A673 (cell line): ENCODE measurements around the gene YTHDF2. TPM values are rescaled to one million over a fixed set of nuclear protein-coding genes. Genes with fewer than 3 reads are reported as not detected.

Source experiments
- BruUV-seq: library from RNA; stranded (reverse); fragments of 400-500 nt; replicated peaks from 2 replicates; lab custom pipeline; 2021; lab: Mats Ljungman, UMichigan
- CTCF ChIA-PET: fragments of 300-600 bp; sonication (Branson Sonifier 250); formaldehyde crosslinking; loops from one replicate; lab custom pipeline; 2022; ENCODE audit warnings: antibody characterized with exemption; lab: Charles Lee
- POLR2A ChIA-PET: fragments of 300-600 bp; sonication (Branson Sonifier 250); formaldehyde crosslinking; loops from one replicate; lab custom pipeline; 2022; ENCODE audit warnings: antibody characterized with exemption; ENCODE audit not compliant: low non-redundant PET; lab: Charles Lee
- DNase-seq: peaks from one replicate; pipeline ENCODE4 v3.0.0-alpha.2; 2015; ENCODE audit warnings: low spot score
- H3K27ac ChIP-seq: fragments of 200-600 bp; sonication (generic); 2 replicates; pipeline ENCODE4 v1.5.1; 2016; ENCODE audit warnings: mixed run types, low read depth, mild to moderate bottlenecking, mixed read lengths, antibody characterized with exemption, low read length; ENCODE audit not compliant: poor library complexity, severe bottlenecking
- H3K27me3 ChIP-seq: fragments of 200-600 bp; sonication (generic); replicated peaks from 2 replicates; pipeline ENCODE4 v1.6.1; 2017; ENCODE audit warnings: mixed run types, low read depth, mild to moderate bottlenecking, mixed read lengths, antibody characterized with exemption, low read length; ENCODE audit not compliant: insufficient read depth, poor library complexity
- H3K36me3 ChIP-seq: fragments of 200-600 bp; sonication (generic); 2 replicates; pipeline ENCODE4 v1.6.1; 2016; ENCODE audit warnings: mixed run types, mild to moderate bottlenecking, mixed read lengths, antibody characterized with exemption, low read length; ENCODE audit not compliant: insufficient read depth, poor library complexity, severe bottlenecking
- H3K4me1 ChIP-seq: fragments of 200-600 bp; sonication (generic); 2 replicates; pipeline ENCODE4 v1.6.1; 2017; ENCODE audit warnings: mixed run types, mild to moderate bottlenecking, mixed read lengths, antibody characterized with exemption, low read length; ENCODE audit not compliant: insufficient read depth, poor library complexity, severe bottlenecking
- H3K4me3 ChIP-seq: fragments of 200-600 bp; sonication (generic); 2 replicates; pipeline ENCODE4 v1.5.1; 2016; ENCODE audit warnings: low read depth, mixed run types, mild to moderate bottlenecking, mixed read lengths, low read length; ENCODE audit not compliant: poor library complexity, severe bottlenecking
- H3K9me3 ChIP-seq: fragments of 200-600 bp; sonication (generic); 2 replicates; pipeline ENCODE4 v1.6.1; 2016; ENCODE audit warnings: mixed run types, low read depth, mild to moderate bottlenecking, mixed read lengths, antibody characterized with exemption, low read length; ENCODE audit not compliant: poor library complexity, severe bottlenecking
- EZH2 ChIP-seq: fragments of 200-600 bp; sonication (generic); IDR thresholded peaks from 2 replicates; pipeline ENCODE4 v1.6.1; 2017; ENCODE audit warnings: borderline replicate concordance, low read depth, mild to moderate bottlenecking, mixed read lengths, antibody characterized with exemption, low read length; ENCODE audit not compliant: poor library complexity, severe bottlenecking
- intact Hi-C: fragments of 100-400 bp; cut with micrococcal nuclease; formaldehyde crosslinking; loops from one replicate; pipeline ENCODE4 v1.10.0; 2022; ENCODE audit not compliant: unreplicated experiment
- total RNA-seq: library from RNA; stranded (reverse); gene quantifications from 2 replicates; pipeline ENCODE4 v1.2.3, GENCODE V29; 2021
- TF ChIP-seq, protein P1 (sequence below): fragments of 300-800, 200-600 bp; sonication (generic); conservative IDR thresholded peaks from 2 replicates; pipeline ENCODE4 v1.5.1; 2017; ENCODE audit warnings: low read depth, mild to moderate bottlenecking, antibody characterized with exemption, low read length, moderate library complexity, mixed read lengths

Gene YTHDF2
- total RNA-seq, 1 experiment from 2014 or later = 111 TPM

- peak; percentile 30 for DNase-seq
- BruUV-seq = no TSS peak
- peaks cover 31% of the 10 kb centered on the region for H3K27me3 ChIP-seq
- H3K9me3 ChIP-seq = no peaks in the 10 kb centered on the region
- no peaks in the 10 kb centered on the region for H3K36me3 ChIP-seq
- peak; percentile 66 for TF ChIP-seq EZH2
- TF ChIP-seq, protein P1, sequence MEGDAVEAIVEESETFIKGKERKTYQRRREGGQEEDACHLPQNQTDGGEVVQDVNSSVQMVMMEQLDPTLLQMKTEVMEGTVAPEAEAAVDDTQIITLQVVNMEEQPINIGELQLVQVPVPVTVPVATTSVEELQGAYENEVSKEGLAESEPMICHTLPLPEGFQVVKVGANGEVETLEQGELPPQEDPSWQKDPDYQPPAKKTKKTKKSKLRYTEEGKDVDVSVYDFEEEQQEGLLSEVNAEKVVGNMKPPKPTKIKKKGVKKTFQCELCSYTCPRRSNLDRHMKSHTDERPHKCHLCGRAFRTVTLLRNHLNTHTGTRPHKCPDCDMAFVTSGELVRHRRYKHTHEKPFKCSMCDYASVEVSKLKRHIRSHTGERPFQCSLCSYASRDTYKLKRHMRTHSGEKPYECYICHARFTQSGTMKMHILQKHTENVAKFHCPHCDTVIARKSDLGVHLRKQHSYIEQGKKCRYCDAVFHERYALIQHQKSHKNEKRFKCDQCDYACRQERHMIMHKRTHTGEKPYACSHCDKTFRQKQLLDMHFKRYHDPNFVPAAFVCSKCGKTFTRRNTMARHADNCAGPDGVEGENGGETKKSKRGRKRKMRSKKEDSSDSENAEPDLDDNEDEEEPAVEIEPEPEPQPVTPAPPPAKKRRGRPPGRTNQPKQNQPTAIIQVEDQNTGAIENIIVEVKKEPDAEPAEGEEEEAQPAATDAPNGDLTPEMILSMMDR = no peak
- CTCF ChIA-PET = no interaction called here
- no peaks in the 10 kb centered on the region for H3K4me1 ChIP-seq
- intact Hi-C loops = no loop called here
- POLR2A ChIA-PET = interaction anchor here (0.6 kb wide), 1 partner anchor 169 kb away, joined by 4 read pairs; no protein-coding TSS in a partner anchor
- peak within 1 kb of the TSS; percentile 25 for H3K4me3 ChIP-seq
- H3K27ac ChIP-seq = no peak within 1 kb of the TSS
Observed at GRCh38 chr1:28811766-28812668, 75.3 kb downstream of the YTHDF2 start, which contains the start of gene OPRD1. TSS of gene OPRD1 (plus strand) at chr1:28812170. CDS start at chr1:28812384, 214 bp downstream.

DNA sequence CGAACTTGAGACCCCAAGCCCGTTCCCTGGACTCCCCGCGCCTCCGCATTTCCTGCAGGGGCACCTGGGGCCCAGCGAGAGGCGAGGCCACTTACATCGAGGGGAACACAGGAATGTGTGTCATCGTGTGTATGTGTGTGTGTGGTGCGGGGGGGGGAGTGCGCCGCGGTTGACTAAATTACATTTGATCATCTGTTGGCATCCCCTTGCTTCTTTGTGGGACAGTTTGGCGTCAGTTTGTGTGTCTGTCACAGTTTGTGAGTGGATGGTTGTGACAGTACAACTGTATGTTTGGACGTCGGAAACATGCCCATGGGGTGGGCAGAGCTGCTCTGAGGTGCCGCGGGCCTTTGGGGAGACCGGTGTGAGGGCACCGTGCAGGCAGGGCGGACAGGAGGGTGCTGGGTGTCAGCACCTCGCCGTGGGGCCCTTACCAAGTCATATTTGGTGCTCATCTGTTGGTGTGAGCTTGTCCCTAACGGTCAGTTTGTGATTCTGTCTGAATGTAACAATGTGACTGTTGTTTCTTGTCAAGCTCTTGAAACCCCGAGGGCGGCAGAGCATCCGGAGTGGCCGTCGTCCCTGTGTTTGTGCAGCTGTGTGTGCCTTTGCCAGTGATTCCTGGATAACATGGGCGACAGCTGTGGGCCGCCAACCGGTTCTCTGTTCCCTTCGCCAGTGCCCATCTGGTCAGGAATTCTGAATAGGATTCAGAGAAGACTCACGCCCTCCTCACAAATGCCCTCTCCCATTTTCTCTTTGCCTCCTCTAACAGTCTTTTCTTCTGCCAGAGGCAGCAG is 76.1 kb downstream of the YTHDF2 start:
- H3K4me3 ChIP-seq = peak overlapping the region; percentile 25
- no TSS peak for BruUV-seq
- no peaks in the 10 kb centered on the region for H3K9me3 ChIP-seq
- no peaks in the 10 kb centered on the region for H3K4me1 ChIP-seq
- CTCF ChIA-PET = no interaction called here
- H3K27me3 ChIP-seq = peaks cover 31% of the 10 kb centered on the region
- intact Hi-C loops = no loop called here
- H3K27ac ChIP-seq = no peak overlapping the region
- no peaks in the 10 kb centered on the region for H3K36me3 ChIP-seq
- TF ChIP-seq, protein P1 = no peak
- TF ChIP-seq EZH2 = no peak
- POLR2A ChIA-PET = interaction anchor here (0.6 kb wide), 1 partner anchor 170 kb away, joined by 4 read pairs; no protein-coding TSS in a partner anchor
- DNase-seq = no peak

DNA sequence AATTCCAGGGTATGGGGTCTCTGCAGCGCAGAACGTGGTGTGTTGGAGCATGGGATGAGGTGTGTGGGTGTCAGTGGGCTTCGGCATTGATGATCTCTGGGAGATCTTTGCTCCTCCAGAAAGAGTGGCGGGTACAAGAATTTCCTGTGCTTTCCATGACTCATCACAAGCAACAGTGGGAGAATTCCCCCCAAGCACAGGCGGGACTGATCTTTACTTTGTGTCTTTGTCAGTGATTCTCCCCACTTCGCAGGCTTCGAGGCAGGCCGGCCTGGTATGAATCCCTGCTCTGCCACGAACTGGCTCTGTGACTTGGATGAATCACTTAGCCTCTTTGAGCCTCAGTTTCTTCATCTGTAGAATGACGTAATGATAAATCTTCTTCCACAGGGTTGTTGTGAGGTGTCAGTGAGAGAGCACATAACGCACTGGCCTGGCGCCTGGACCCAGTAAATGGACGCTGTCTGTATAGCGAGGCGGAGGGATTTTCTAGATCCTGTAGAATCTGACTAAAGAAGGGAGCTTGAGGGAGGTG is 77.3 kb downstream of the YTHDF2 start:
- no peaks in the 10 kb centered on the region for H3K4me1 ChIP-seq
- ChIA-PET POLR2A (no interaction called here), CTCF (no interaction called here)
- H3K4me3 ChIP-seq = no peak overlapping the region
- TF ChIP-seq EZH2 = no peak
- TF ChIP-seq, protein P1 = no peak
- no peaks in the 10 kb centered on the region for H3K36me3 ChIP-seq
- no peaks in the 10 kb centered on the region for H3K9me3 ChIP-seq
- H3K27me3 ChIP-seq = peaks cover 31% of the 10 kb centered on the region
- peak; percentile 28 for DNase-seq
- no TSS peak for BruUV-seq
- intact Hi-C loops = no loop called here
- no peak overlapping the region for H3K27ac ChIP-seq
